ENCODE measurements around the gene SHTN1.

The SHTN1 gene

GRCh38 chr10:116870949-116871348 is 134.0 kb downstream of the SHTN1 start:
- DNase-seq (ENCODE audit: low read depth, low spot score) = no peak

GRCh38 chr10:116868722-116869121 is 136.3 kb downstream of the SHTN1 start:
- no peak for DNase-seq (ENCODE audit: low read depth, low spot score)

- no peak for DNase-seq (ENCODE audit: low read depth, low spot score)
Observed at GRCh38 chr10:116868198-116868676, 136.8 kb downstream of the SHTN1 start.

- DNase-seq (ENCODE audit: low read depth, low spot score) = no peak
Observed at GRCh38 chr10:116866987-116867595, 137.9 kb downstream of the SHTN1 start.

GRCh38 chr10:116866066-116866465 is 138.9 kb downstream of the SHTN1 start:
- no peak for DNase-seq (ENCODE audit: low read depth, low spot score)

- DNase-seq (ENCODE audit: low read depth, low spot score) = no peak
Observed at GRCh38 chr10:116864436-116864835, 140.6 kb downstream of the SHTN1 start.

GRCh38 chr10:116861796-116862195 is 143.2 kb downstream of the SHTN1 start:
- DNase-seq (ENCODE audit: low read depth, low spot score) = no peak

GRCh38 chr10:116857156-116857555 is 147.8 kb downstream of the SHTN1 start:
- DNase-seq (ENCODE audit: low read depth, low spot score) = no peak

GRCh38 chr10:116853701-116854100 is 151.3 kb downstream of the SHTN1 start:
- DNase-seq (ENCODE audit: low read depth, low spot score) = no peak

- DNase-seq (ENCODE audit: low read depth, low spot score) = no peak
Observed at GRCh38 chr10:116853287-116853686, 151.7 kb downstream of the SHTN1 start.

GRCh38 chr10:116852246-116852645 is 152.7 kb downstream of the SHTN1 start:
- no peak for DNase-seq (ENCODE audit: low read depth, low spot score)

- DNase-seq (ENCODE audit: low read depth, low spot score) = no peak
Observed at GRCh38 chr10:116850058-116850611, 154.9 kb downstream of the SHTN1 start.

- DNase-seq (ENCODE audit: low read depth, low spot score) = no peak
Observed at GRCh38 chr10:116849248-116850057, 155.5 kb downstream of the SHTN1 start, which contains the start of gene ENO4. Gene ENO4 (plus strand): TSS chr10:116849499. CDS start chr10:116849567, 68 bp downstream.

- no peak for DNase-seq (ENCODE audit: low read depth, low spot score)
Observed at GRCh38 chr10:116848944-116849247, 156.1 kb downstream of the SHTN1 start.

GRCh38 chr10:116848032-116848943 is 156.7 kb downstream of the SHTN1 start:
- DNase-seq (ENCODE audit: low read depth, low spot score) = no peak

- DNase-seq (ENCODE audit: low read depth, low spot score) = no peak
Observed at GRCh38 chr10:116845823-116846222, 159.2 kb downstream of the SHTN1 start.

GRCh38 chr10:116840389-116841075 is 164.5 kb downstream of the SHTN1 start:
- no peak for DNase-seq (ENCODE audit: low read depth, low spot score)

- DNase-seq (ENCODE audit: low read depth, low spot score) = no peak
Observed at GRCh38 chr10:116838143-116838725, 166.8 kb downstream of the SHTN1 start.

GRCh38 chr10:116836902-116837523 is 168.0 kb downstream of the SHTN1 start:
- DNase-seq (ENCODE audit: low read depth, low spot score) = no peak

GRCh38 chr10:116836083-116836482 is 168.9 kb downstream of the SHTN1 start:
- DNase-seq (ENCODE audit: low read depth, low spot score) = no peak

Measured in activated CD4-positive, CD25-positive, alpha-beta regulatory T cell treated with anti-CD3 and anti-CD28 coated beads, Interleukin-2, amount 50 U/mL, for 16 hours (primary cell).